WTC11 (cell line): Measurements from ENCODE around the gene FAM24B. TPM values are rescaled to one million over a fixed set of nuclear protein-coding genes. Genes with fewer than 3 reads are reported as not detected.
A peak's percentile ranks its signal among the peaks of the same experiment; 100 is the strongest.

ENCODE experiments used
- ATAC-seq: fragments of 200-7000 bp; cut with Tn5 transposase; 2 replicates; pipeline ENCODE4 v1.10.0; 2021; ENCODE audit warnings: mild to moderate bottlenecking, moderate library complexity
- CTCF ChIA-PET: fragments of 300-600 bp; sonication (Branson Sonifier 250); formaldehyde crosslinking; loops from one replicate; lab custom pipeline; 2021; ENCODE audit warnings: antibody characterized with exemption; lab: Charles Lee
- POLR2A ChIA-PET: fragments of 350-600 bp; sonication (Branson Sonifier 250); formaldehyde crosslinking; loops from one replicate; lab custom pipeline; 2021; ENCODE audit warnings: antibody characterized with exemption; lab: Charles Lee
- DNase-seq: peaks from one replicate; pipeline ENCODE4 v3.0.0; 2021; ENCODE audit warnings: low spot score
- H3K27ac Mint-ChIP-seq: 2 replicates; pipeline ENCODE4 v1.8.0; 2021; ENCODE audit warnings: mixed read lengths
- H3K27me3 Mint-ChIP-seq: 2 replicates; pipeline ENCODE4 v1.8.0; 2021; ENCODE audit warnings: low read depth, mild to moderate bottlenecking, moderate library complexity, mixed read lengths
- H3K36me3 Mint-ChIP-seq: 2 replicates; pipeline ENCODE4 v1.8.0; 2021; ENCODE audit warnings: mixed read lengths
- H3K4me1 Mint-ChIP-seq: 2 replicates; pipeline ENCODE4 v1.8.0; 2022; ENCODE audit warnings: mixed read lengths
- H3K4me3 Mint-ChIP-seq: 2 replicates; pipeline ENCODE4 v1.8.0; 2021; ENCODE audit warnings: mild to moderate bottlenecking, moderate library complexity, mixed read lengths
- H3K9me3 Mint-ChIP-seq: 2 replicates; pipeline ENCODE4 v1.8.0; 2021; ENCODE audit warnings: mixed read lengths
- CREM ChIP-seq: sonication (generic); formaldehyde crosslinking; IDR thresholded peaks from 2 replicates; pipeline ENCODE4 v1.8.1; 2022; ENCODE audit warnings: mild to moderate bottlenecking, missing genetic modification reagents, moderate library complexity
- JUN ChIP-seq: sonication (generic); formaldehyde crosslinking; IDR thresholded peaks from 2 replicates; pipeline ENCODE4 v1.8.0; 2023; ENCODE audit warnings: mild to moderate bottlenecking, missing genetic modification reagents
- NFE2L1 ChIP-seq: sonication (generic); formaldehyde crosslinking; IDR thresholded peaks from 2 replicates; pipeline ENCODE4 v1.8.1; 2023; ENCODE audit warnings: missing genetic modification reagents
- RELA ChIP-seq: sonication (generic); formaldehyde crosslinking; IDR thresholded peaks from 2 replicates; pipeline ENCODE4 v1.8.1; 2022; ENCODE audit warnings: missing genetic modification reagents, mild to moderate bottlenecking, borderline replicate concordance
- SMAD3 ChIP-seq: sonication (generic); formaldehyde crosslinking; IDR thresholded peaks from 2 replicates; pipeline ENCODE4 v1.8.0; 2022; ENCODE audit warnings: missing genetic modification reagents, mild to moderate bottlenecking, borderline replicate concordance
- SMAD4 ChIP-seq: sonication (generic); formaldehyde crosslinking; IDR thresholded peaks from 2 replicates; pipeline ENCODE4 v1.8.0; 2022; ENCODE audit warnings: mild to moderate bottlenecking, missing genetic modification reagents
- SOX15 ChIP-seq: fragments of 250-450 bp; sonication (Bioruptor Pico); IDR thresholded peaks from 2 replicates; pipeline ENCODE4 v1.9.0; 2021; ENCODE audit warnings: mild to moderate bottlenecking
- TEAD4 ChIP-seq: sonication (generic); formaldehyde crosslinking; IDR thresholded peaks from 2 replicates; pipeline ENCODE4 v1.8.0; 2022; ENCODE audit warnings: mild to moderate bottlenecking, missing genetic modification reagents
- ZBTB21 ChIP-seq: sonication (generic); formaldehyde crosslinking; IDR thresholded peaks from 2 replicates; pipeline ENCODE4 v1.8.1; 2023; ENCODE audit warnings: mild to moderate bottlenecking, missing genetic modification reagents, borderline replicate concordance
- ZNF138 ChIP-seq: sonication (generic); formaldehyde crosslinking; conservative IDR thresholded peaks from 2 replicates; pipeline ENCODE4 v1.8.1; 2022; ENCODE audit warnings: mild to moderate bottlenecking, moderate library complexity, missing genetic modification reagents
- ZNF232 ChIP-seq: sonication (generic); formaldehyde crosslinking; IDR thresholded peaks from 2 replicates; pipeline ENCODE4 v1.8.0; 2022; ENCODE audit warnings: mild to moderate bottlenecking, missing genetic modification reagents
- ZNF423 ChIP-seq: fragments of 250-450 bp; sonication (Bioruptor Pico); IDR thresholded peaks from 2 replicates; pipeline ENCODE4 v2.1.2; 2022; ENCODE audit warnings: mild to moderate bottlenecking, moderate library complexity
- total RNA-seq: library from RNA; stranded (reverse); gene quantifications from 3 replicates; pipeline ENCODE4 v1.2.3, GENCODE V29; 2021
- TF ChIP-seq, protein P1 (sequence below): sonication (generic); formaldehyde crosslinking; IDR thresholded peaks from 2 replicates; pipeline ENCODE4 v1.8.1; 2023; ENCODE audit warnings: mild to moderate bottlenecking, missing genetic modification reagents
- TF ChIP-seq, protein P2 (sequence below): fragments of 250-450 bp; sonication (Bioruptor Pico); IDR thresholded peaks from 2 replicates; pipeline ENCODE4 v1.9.0; 2021; ENCODE audit warnings: mild to moderate bottlenecking, borderline replicate concordance
- TF ChIP-seq, protein P3 (sequence below): sonication (generic); formaldehyde crosslinking; IDR thresholded peaks from 2 replicates; pipeline ENCODE4 v1.8.0; 2022; ENCODE audit warnings: mild to moderate bottlenecking, missing genetic modification reagents
- TF ChIP-seq, protein P4 (sequence below): fragments of 250-450 bp; sonication (Bioruptor Pico); IDR thresholded peaks from 2 replicates; pipeline ENCODE4 v1.9.0; 2021; ENCODE audit warnings: mild to moderate bottlenecking
- TF ChIP-seq, protein P5 (sequence below): sonication (generic); formaldehyde crosslinking; IDR thresholded peaks from 2 replicates; pipeline ENCODE4 v1.8.1; 2023; ENCODE audit warnings: mild to moderate bottlenecking, moderate library complexity, missing genetic modification reagents
- TF ChIP-seq, protein P6 (sequence below): fragments of 250-450 bp; sonication (Bioruptor Pico); IDR thresholded peaks from 2 replicates; pipeline ENCODE4 v1.9.0; 2021; ENCODE audit warnings: moderate library complexity, mild to moderate bottlenecking, inconsistent platforms, borderline replicate concordance
- TF ChIP-seq, protein P7 (sequence below): sonication (generic); formaldehyde crosslinking; IDR thresholded peaks from 2 replicates; pipeline ENCODE4 v1.8.0; 2022; ENCODE audit warnings: mild to moderate bottlenecking, missing genetic modification reagents

Gene FAM24B
- total RNA-seq, 1 experiment from 2014 or later: 3.7 TPM

DNA sequence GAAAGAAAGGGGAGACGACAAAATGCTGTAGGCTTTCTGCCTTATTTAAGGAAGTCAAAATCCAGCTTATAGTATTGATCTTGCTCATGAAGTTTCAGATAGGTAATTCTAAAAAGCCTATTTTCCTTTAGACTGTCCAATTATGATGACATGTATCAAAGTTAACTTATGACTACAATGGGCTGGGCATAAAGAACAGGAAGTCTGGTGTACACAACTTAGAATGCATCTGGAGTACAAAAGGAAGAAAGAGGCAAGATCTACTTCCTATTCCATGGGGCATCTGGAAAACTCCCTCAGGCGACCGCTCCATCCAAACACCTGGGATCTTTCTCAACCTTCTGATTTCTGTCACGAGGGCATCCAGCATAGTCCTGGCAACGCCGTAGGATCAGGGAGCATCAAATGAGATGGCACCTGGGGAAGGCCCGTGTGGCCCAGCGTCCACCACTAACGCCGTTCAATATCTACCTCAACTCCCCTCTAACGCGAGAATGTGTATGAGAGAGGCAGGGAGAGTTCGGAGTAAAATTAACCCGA, 512 bp downstream of the FAM24B start:
- no peak for DNase-seq
- no peak for ATAC-seq
- H3K36me3 Mint-ChIP-seq: peaks cover 13% of the 10 kb centered on the region
- CTCF ChIA-PET: no interaction called here
- POLR2A ChIA-PET: no interaction called here
- H3K9me3 Mint-ChIP-seq: no peaks in the 10 kb centered on the region
- H3K27ac Mint-ChIP-seq: no peak overlapping the region
- TF ChIP-seq, protein P1, sequence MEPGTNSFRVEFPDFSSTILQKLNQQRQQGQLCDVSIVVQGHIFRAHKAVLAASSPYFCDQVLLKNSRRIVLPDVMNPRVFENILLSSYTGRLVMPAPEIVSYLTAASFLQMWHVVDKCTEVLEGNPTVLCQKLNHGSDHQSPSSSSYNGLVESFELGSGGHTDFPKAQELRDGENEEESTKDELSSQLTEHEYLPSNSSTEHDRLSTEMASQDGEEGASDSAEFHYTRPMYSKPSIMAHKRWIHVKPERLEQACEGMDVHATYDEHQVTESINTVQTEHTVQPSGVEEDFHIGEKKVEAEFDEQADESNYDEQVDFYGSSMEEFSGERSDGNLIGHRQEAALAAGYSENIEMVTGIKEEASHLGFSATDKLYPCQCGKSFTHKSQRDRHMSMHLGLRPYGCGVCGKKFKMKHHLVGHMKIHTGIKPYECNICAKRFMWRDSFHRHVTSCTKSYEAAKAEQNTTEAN (CRISPR knock-in tag): no peak
- TF ChIP-seq, protein P2, sequence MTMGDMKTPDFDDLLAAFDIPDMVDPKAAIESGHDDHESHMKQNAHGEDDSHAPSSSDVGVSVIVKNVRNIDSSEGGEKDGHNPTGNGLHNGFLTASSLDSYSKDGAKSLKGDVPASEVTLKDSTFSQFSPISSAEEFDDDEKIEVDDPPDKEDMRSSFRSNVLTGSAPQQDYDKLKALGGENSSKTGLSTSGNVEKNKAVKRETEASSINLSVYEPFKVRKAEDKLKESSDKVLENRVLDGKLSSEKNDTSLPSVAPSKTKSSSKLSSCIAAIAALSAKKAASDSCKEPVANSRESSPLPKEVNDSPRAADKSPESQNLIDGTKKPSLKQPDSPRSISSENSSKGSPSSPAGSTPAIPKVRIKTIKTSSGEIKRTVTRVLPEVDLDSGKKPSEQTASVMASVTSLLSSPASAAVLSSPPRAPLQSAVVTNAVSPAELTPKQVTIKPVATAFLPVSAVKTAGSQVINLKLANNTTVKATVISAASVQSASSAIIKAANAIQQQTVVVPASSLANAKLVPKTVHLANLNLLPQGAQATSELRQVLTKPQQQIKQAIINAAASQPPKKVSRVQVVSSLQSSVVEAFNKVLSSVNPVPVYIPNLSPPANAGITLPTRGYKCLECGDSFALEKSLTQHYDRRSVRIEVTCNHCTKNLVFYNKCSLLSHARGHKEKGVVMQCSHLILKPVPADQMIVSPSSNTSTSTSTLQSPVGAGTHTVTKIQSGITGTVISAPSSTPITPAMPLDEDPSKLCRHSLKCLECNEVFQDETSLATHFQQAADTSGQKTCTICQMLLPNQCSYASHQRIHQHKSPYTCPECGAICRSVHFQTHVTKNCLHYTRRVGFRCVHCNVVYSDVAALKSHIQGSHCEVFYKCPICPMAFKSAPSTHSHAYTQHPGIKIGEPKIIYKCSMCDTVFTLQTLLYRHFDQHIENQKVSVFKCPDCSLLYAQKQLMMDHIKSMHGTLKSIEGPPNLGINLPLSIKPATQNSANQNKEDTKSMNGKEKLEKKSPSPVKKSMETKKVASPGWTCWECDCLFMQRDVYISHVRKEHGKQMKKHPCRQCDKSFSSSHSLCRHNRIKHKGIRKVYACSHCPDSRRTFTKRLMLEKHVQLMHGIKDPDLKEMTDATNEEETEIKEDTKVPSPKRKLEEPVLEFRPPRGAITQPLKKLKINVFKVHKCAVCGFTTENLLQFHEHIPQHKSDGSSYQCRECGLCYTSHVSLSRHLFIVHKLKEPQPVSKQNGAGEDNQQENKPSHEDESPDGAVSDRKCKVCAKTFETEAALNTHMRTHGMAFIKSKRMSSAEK (CRISPR knock-in tag): no peak
- TF ChIP-seq SMAD4 (CRISPR knock-in tag) (0 out of 2 replicates have a peak, but pooled peaks have one; percentile 30), ZNF423 (no peak), RELA (CRISPR knock-in tag) (no peak), TEAD4 (0 out of 2 replicates have a peak, but pooled peaks have one; percentile 32), CREM (no peak), NFE2L1 (CRISPR knock-in tag) (no peak), ZNF232 (CRISPR knock-in tag) (no peak), ZBTB21 (CRISPR knock-in tag) (no peak), JUN (0 out of 2 replicates have a peak, but pooled peaks have one; percentile 45), SOX15 (no peak), ZNF138 (CRISPR knock-in tag) (no peak), SMAD3 (CRISPR knock-in tag) (no peak)
- TF ChIP-seq, protein P3, sequence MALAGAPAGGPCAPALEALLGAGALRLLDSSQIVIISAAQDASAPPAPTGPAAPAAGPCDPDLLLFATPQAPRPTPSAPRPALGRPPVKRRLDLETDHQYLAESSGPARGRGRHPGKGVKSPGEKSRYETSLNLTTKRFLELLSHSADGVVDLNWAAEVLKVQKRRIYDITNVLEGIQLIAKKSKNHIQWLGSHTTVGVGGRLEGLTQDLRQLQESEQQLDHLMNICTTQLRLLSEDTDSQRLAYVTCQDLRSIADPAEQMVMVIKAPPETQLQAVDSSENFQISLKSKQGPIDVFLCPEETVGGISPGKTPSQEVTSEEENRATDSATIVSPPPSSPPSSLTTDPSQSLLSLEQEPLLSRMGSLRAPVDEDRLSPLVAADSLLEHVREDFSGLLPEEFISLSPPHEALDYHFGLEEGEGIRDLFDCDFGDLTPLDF (CRISPR knock-in tag): no peak
- TF ChIP-seq, protein P4, sequence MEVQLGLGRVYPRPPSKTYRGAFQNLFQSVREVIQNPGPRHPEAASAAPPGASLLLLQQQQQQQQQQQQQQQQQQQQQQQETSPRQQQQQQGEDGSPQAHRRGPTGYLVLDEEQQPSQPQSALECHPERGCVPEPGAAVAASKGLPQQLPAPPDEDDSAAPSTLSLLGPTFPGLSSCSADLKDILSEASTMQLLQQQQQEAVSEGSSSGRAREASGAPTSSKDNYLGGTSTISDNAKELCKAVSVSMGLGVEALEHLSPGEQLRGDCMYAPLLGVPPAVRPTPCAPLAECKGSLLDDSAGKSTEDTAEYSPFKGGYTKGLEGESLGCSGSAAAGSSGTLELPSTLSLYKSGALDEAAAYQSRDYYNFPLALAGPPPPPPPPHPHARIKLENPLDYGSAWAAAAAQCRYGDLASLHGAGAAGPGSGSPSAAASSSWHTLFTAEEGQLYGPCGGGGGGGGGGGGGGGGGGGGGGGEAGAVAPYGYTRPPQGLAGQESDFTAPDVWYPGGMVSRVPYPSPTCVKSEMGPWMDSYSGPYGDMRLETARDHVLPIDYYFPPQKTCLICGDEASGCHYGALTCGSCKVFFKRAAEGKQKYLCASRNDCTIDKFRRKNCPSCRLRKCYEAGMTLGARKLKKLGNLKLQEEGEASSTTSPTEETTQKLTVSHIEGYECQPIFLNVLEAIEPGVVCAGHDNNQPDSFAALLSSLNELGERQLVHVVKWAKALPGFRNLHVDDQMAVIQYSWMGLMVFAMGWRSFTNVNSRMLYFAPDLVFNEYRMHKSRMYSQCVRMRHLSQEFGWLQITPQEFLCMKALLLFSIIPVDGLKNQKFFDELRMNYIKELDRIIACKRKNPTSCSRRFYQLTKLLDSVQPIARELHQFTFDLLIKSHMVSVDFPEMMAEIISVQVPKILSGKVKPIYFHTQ (CRISPR knock-in tag): no peak
- TF ChIP-seq, protein P5, sequence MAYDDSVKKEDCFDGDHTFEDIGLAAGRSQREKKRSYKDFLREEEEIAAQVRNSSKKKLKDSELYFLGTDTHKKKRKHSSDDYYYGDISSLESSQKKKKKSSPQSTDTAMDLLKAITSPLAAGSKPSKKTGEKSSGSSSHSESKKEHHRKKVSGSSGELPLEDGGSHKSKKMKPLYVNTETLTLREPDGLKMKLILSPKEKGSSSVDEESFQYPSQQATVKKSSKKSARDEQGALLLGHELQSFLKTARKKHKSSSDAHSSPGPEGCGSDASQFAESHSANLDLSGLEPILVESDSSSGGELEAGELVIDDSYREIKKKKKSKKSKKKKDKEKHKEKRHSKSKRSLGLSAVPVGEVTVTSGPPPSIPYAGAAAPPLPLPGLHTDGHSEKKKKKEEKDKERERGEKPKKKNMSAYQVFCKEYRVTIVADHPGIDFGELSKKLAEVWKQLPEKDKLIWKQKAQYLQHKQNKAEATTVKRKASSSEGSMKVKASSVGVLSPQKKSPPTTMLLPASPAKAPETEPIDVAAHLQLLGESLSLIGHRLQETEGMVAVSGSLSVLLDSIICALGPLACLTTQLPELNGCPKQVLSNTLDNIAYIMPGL: no peak
- TF ChIP-seq, protein P6, sequence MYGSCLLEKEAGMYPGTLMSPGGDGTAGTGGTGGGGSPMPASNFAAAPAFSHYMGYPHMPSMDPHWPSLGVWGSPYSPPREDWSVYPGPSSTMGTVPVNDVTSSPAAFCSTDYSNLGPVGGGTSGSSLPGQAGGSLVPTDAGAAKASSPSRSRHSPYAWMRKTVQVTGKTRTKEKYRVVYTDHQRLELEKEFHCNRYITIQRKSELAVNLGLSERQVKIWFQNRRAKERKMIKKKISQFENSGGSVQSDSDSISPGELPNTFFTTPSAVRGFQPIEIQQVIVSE: no peak
- TF ChIP-seq, protein P7, sequence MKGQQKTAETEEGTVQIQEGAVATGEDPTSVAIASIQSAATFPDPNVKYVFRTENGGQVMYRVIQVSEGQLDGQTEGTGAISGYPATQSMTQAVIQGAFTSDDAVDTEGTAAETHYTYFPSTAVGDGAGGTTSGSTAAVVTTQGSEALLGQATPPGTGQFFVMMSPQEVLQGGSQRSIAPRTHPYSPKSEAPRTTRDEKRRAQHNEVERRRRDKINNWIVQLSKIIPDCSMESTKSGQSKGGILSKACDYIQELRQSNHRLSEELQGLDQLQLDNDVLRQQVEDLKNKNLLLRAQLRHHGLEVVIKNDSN (CRISPR knock-in tag): no peak
- TF ChIP-seq, all 79 proteins: peak for 3
- Mint-ChIP-seq H3K4me3 (peak overlapping the region; percentile 77), H3K4me1 (peaks cover 65% of the 10 kb centered on the region), H3K27me3 (peaks cover 33% of the 10 kb centered on the region)
